ENCODE data around the gene ILKAP. TPM values are rescaled to one million over a fixed set of nuclear protein-coding genes. Genes with fewer than 3 reads are reported as not detected.

ILKAP gene
- total and polyA plus RNA-seq, 9 donors = 19.4 to 43.8 (median 33.6) TPM

DNA sequence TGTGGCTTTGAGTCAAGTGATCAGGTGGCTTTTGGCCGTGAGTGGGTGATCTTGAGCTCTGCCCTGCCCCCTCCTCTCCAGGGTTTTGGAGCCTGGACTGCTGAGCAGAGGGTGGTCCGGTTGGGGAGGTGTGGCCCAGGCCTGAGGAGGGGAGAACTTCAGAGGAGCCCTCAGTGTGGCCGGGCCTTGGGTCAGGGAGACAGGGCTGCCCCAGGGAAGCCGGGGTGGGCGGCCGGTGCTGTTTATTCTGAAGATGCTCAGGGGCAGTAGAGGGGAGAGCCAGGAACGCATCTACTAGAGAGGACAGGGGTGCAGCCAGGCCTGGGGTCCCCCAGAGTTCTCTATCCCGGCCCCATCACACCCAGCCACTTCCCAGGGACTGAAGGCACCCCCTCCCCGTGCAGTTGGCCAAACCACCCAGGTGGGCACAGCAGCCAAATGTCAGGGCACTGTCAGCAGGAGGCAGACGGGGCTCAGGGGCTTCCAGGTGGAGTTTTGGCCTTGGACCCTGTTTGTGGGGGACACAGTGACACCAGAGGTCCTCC lies 43.8 kb downstream of the ILKAP start:
- Histone ChIP-seq H3K4me3 (ENCODE audit: low read length) (peak overlapping the region; percentile 31), H3K27me3 (ENCODE audit: control insufficient read depth, insufficient read depth, low read length) (peaks cover 47% of the 10 kb centered on the region), H3K4me1 (ENCODE audit: control insufficient read depth, insufficient read depth, low read length) (peaks cover 64% of the 10 kb centered on the region), H3K27ac (ENCODE audit: low read length) (no peak overlapping the region), H3K9me3 (replicated peaks; ENCODE audit: control insufficient read depth, low read depth, low read length) (no peaks in the 10 kb centered on the region), H3K36me3 (ENCODE audit: control insufficient read depth, insufficient read depth, low read length) (no peaks in the 10 kb centered on the region)
- DNase-seq = no peak
- WGBS (ENCODE audit: insufficient coverage) = 33% methylated on average over 6 of the region's 10 CpGs

DNA sequence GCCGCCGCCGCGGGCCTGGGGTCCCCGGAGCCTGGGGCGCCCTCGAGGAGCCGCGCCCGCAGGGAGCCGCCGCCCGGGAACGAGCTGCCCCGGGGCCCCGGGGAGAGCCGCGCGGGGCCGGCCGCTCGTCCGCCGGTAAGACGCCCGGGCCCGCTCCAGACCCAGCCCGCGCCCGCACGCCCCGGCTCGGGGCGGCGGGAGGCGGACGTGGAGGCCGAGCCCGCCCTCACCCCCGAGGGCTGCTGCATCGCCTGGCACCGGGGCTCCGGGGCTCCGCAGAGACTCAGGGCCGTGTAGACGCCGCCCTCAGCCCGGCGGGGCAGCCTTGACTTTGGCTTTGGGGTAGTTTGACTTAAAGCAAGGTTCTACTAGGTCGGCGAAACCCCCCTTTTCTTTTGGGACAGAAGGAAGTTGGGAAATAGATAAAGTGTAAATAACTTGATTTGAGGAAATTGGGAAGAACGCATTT lies 44.4 kb downstream of the ILKAP start:
- peak overlapping the region; percentile 31 for H3K4me3 ChIP-seq (ENCODE audit: low read length)
- no peak overlapping the region for H3K27ac ChIP-seq (ENCODE audit: low read length)
- H3K36me3 ChIP-seq (ENCODE audit: control insufficient read depth, insufficient read depth, low read length) = no peaks in the 10 kb centered on the region
- peaks cover 44% of the 10 kb centered on the region for H3K27me3 ChIP-seq (ENCODE audit: control insufficient read depth, insufficient read depth, low read length)
- peaks cover 64% of the 10 kb centered on the region for H3K4me1 ChIP-seq (ENCODE audit: control insufficient read depth, insufficient read depth, low read length)
- H3K9me3 ChIP-seq (replicated peaks; ENCODE audit: control insufficient read depth, low read depth, low read length) = peaks cover 3% of the 10 kb centered on the region
- no peak for DNase-seq
- 2% methylated on average over 51 of the region's 52 CpGs for WGBS (ENCODE audit: insufficient coverage)

- Histone ChIP-seq H3K27me3 (ENCODE audit: control insufficient read depth, insufficient read depth, low read length) (peaks cover 43% of the 10 kb centered on the region), H3K4me3 (ENCODE audit: low read length) (peak within 1 kb of the TSS; percentile 31), H3K4me1 (ENCODE audit: control insufficient read depth, insufficient read depth, low read length) (peaks cover 68% of the 10 kb centered on the region), H3K27ac (ENCODE audit: low read length) (peak within 1 kb of the TSS; percentile 20), H3K9me3 (replicated peaks; ENCODE audit: control insufficient read depth, low read depth, low read length) (peaks cover 3% of the 10 kb centered on the region), H3K36me3 (ENCODE audit: control insufficient read depth, insufficient read depth, low read length) (no peaks in the 10 kb centered on the region)
- DNase-seq = peak; percentile 60
- 3% methylated on average over 42 of the region's 61 CpGs for WGBS (ENCODE audit: insufficient coverage)
Observed at GRCh38 chr2:238158509-238159070, 44.9 kb downstream of the ILKAP start, which contains the start of gene ERFE. ERFE (plus strand) TSS chr2:238158970; CDS start chr2:238159008, 38 bp downstream.

GRCh38 chr2:238158018-238158508 lies 45.4 kb downstream of the ILKAP start:
- Histone ChIP-seq H3K9me3 (replicated peaks; ENCODE audit: control insufficient read depth, low read depth, low read length) (peaks cover 3% of the 10 kb centered on the region), H3K27me3 (ENCODE audit: control insufficient read depth, insufficient read depth, low read length) (peaks cover 39% of the 10 kb centered on the region), H3K4me1 (ENCODE audit: control insufficient read depth, insufficient read depth, low read length) (peaks cover 67% of the 10 kb centered on the region), H3K4me3 (ENCODE audit: low read length) (no peak overlapping the region), H3K36me3 (ENCODE audit: control insufficient read depth, insufficient read depth, low read length) (no peaks in the 10 kb centered on the region), H3K27ac (ENCODE audit: low read length) (peak overlapping the region; percentile 20)
- WGBS (ENCODE audit: insufficient coverage) = 25% methylated on average over 20 of the region's 21 CpGs
- no peak for DNase-seq

DNA sequence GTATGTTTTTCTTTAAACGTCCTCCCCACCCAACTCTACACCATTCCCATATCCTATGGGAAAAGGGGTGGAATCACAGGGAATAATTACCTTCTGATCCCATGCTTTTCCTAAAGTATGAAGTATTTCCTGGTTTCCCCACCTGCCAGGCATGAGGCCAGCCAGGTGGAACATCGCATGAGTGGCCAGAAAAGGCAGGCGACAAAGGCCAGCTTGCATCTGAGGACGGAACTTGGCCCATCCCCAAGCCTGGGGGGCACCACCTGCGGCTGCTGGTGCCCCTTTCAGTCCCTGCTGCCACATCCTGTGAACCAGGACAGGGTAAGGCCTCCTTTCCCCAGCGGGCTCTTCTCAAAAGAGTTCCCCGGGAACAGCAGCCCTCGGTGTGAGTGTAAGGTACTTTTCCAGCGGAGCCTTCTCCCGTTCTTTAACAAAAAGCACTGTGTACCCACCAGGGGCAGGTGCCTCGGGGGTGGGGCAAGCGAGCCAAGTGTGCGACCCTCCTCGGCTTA lies 45.9 kb downstream of the ILKAP start:
- DNase-seq = no peak
- no peak overlapping the region for H3K4me3 ChIP-seq (ENCODE audit: low read length)
- H3K9me3 ChIP-seq (replicated peaks; ENCODE audit: control insufficient read depth, low read depth, low read length) = peaks cover 3% of the 10 kb centered on the region
- no peak overlapping the region for H3K27ac ChIP-seq (ENCODE audit: low read length)
- 49% methylated on average over 9 of the region's 14 CpGs for WGBS (ENCODE audit: insufficient coverage)
- no peaks in the 10 kb centered on the region for H3K36me3 ChIP-seq (ENCODE audit: control insufficient read depth, insufficient read depth, low read length)
- H3K27me3 ChIP-seq (ENCODE audit: control insufficient read depth, insufficient read depth, low read length) = peaks cover 34% of the 10 kb centered on the region
- peaks cover 67% of the 10 kb centered on the region for H3K4me1 ChIP-seq (ENCODE audit: control insufficient read depth, insufficient read depth, low read length)

DNA sequence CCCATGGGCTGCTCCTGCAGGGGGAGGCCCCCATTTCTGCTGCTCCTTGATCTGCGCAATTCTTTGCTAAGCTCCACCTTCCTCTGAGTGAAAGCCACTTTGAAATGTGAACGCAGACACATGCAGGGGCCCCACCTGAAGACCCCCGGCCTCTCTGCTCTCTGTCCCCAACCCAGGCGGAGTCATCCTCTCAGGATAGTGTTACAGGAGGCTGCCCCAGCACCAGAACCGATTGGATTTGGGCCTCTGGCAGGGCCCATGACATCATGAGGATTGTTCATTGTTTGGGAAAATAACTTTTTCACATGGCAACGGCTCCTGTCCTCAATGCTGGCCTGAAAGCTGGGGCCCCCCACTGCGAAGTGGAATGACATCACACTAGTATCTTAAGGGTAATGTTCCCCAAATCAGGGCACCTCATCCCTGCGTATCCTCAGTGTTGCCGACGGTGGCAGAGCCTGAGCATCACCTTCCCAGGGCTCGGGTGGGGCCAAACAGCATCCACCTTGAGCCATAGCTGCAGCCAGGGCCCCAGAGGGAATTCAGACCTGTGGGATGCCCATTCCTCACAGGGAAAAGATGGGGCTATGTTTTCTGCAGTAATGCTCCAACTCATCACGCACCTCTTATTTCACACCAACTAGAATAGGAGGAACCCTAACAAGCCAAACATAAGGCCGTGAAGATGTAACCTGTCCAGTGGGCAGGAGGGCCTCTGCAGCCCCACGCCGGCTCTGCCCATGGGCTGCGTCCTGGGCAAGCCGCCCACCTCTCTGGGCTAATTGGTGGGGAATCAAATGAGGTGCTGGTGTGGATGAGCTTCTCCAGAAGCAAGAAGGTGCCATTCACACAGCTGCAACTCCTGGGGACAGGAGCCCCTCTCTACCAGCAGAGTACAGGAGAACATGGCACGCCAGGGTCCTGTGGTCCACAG lies 47.5 kb downstream of the ILKAP start:
- DNase-seq = peak; percentile 35
- Histone ChIP-seq H3K27ac (ENCODE audit: low read length) (peak overlapping the region; percentile 86), H3K4me3 (ENCODE audit: low read length) (no peak overlapping the region), H3K36me3 (ENCODE audit: control insufficient read depth, insufficient read depth, low read length) (peaks cover 3% of the 10 kb centered on the region), H3K9me3 (replicated peaks; ENCODE audit: control insufficient read depth, low read depth, low read length) (peaks cover 3% of the 10 kb centered on the region), H3K27me3 (ENCODE audit: control insufficient read depth, insufficient read depth, low read length) (peaks cover 25% of the 10 kb centered on the region), H3K4me1 (ENCODE audit: control insufficient read depth, insufficient read depth, low read length) (peaks cover 76% of the 10 kb centered on the region)
- WGBS (ENCODE audit: insufficient coverage) = 62% methylated on average over 11 of the region's 18 CpGs

- H3K27me3 ChIP-seq (ENCODE audit: control insufficient read depth, insufficient read depth, low read length) = peaks cover 21% of the 10 kb centered on the region
- WGBS (ENCODE audit: insufficient coverage) = 47% methylated on average over 18 of the region's 19 CpGs
- H3K27ac ChIP-seq (ENCODE audit: low read length) = peak overlapping the region; percentile 86
- peaks cover 3% of the 10 kb centered on the region for H3K9me3 ChIP-seq (replicated peaks; ENCODE audit: control insufficient read depth, low read depth, low read length)
- H3K36me3 ChIP-seq (ENCODE audit: control insufficient read depth, insufficient read depth, low read length) = peaks cover 3% of the 10 kb centered on the region
- no peak overlapping the region for H3K4me3 ChIP-seq (ENCODE audit: low read length)
- DNase-seq = peak; percentile 67
- peaks cover 76% of the 10 kb centered on the region for H3K4me1 ChIP-seq (ENCODE audit: control insufficient read depth, insufficient read depth, low read length)
Observed at GRCh38 chr2:238155051-238155760, 48.3 kb downstream of the ILKAP start.

DNA sequence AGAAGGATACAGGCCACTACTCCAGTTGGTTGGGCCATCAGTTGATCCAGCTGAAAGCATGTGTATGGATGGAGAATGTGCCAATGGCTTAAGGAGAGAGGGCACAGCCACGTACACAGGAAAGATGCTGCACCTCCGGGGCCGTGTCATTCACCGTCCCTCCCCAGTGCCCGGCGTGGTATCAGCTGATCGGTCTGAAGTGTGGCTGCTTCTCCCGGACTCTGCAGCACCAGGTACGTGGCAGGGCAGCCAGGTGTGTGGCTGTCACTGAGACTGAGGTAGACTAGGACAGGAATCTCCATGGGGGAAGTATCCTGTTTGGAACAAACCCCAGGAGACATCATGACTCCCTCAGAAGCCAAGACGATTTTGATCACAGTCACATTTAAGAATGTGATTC lies 48.9 kb downstream of the ILKAP start:
- peak overlapping the region; percentile 86 for H3K27ac ChIP-seq (ENCODE audit: low read length)
- WGBS (ENCODE audit: insufficient coverage) = 95% methylated on average over 9 of the region's 10 CpGs
- DNase-seq = no peak

DNA sequence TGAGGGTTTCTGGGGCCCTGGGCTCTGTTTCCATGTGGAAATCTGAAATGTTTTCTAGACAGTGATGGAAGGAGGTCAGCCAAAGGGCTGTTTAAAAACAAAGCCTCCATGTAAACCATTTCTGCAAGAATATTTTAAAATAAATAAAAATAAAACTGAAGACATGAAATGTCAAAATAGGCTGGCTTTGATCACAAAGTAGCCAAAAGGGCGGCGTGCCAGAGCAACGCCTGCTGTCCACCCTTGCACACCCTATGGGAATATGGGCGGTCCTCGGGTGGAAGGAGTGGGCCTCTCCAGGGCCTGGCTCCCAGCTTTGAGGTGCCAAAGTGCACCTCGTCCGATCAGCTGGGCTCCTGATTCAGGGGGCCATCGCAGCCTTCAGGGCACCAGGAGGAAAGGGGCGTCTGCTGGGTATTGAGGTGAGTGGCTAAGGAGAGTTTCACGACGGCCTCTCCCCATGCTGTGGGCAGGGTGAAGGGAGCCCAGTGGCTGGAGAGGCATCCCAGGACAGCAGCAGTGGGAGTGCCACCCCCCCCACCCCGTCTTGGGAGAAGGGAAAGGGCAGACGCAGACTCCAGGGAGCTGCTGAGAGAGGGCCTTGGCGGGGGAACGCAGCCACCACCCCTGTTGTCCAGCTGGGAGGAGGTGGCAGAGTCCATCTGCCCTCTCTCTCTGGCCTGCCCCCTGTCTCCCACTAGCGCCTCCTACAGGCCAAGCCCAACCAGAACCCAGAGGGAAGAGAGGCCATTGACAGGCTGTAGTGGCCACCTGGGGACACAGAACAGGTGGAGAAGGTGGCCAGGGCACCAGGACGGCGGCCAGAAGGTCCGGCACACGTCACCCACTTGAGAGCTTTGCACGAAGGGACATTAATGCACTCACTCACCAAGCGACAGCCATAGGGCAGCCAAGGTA lies 50.5 kb downstream of the ILKAP start:
- peaks cover 3% of the 10 kb centered on the region for H3K9me3 ChIP-seq (replicated peaks; ENCODE audit: control insufficient read depth, low read depth, low read length)
- peaks cover 5% of the 10 kb centered on the region for H3K27me3 ChIP-seq (ENCODE audit: control insufficient read depth, insufficient read depth, low read length)
- peaks cover 81% of the 10 kb centered on the region for H3K4me1 ChIP-seq (ENCODE audit: control insufficient read depth, insufficient read depth, low read length)
- 91% methylated on average over 8 of the region's 22 CpGs for WGBS (ENCODE audit: insufficient coverage)
- no peak for DNase-seq
- peaks cover 3% of the 10 kb centered on the region for H3K36me3 ChIP-seq (ENCODE audit: control insufficient read depth, insufficient read depth, low read length)
- no peak overlapping the region for H3K27ac ChIP-seq (ENCODE audit: low read length)
- H3K4me3 ChIP-seq (ENCODE audit: low read length) = no peak overlapping the region

More for the DNA sequence above, 48.9 kb downstream of the ILKAP start:
- Histone ChIP-seq H3K4me3 (ENCODE audit: low read length) (no peak overlapping the region), H3K27me3 (ENCODE audit: control insufficient read depth, insufficient read depth, low read length) (peaks cover 15% of the 10 kb centered on the region), H3K9me3 (replicated peaks; ENCODE audit: control insufficient read depth, low read depth, low read length) (peaks cover 3% of the 10 kb centered on the region), H3K36me3 (ENCODE audit: control insufficient read depth, insufficient read depth, low read length) (peaks cover 3% of the 10 kb centered on the region), H3K4me1 (ENCODE audit: control insufficient read depth, insufficient read depth, low read length) (peaks cover 76% of the 10 kb centered on the region)
